Measurements from ENCODE around the gene GAREM2.

The GAREM2 gene

DNA sequence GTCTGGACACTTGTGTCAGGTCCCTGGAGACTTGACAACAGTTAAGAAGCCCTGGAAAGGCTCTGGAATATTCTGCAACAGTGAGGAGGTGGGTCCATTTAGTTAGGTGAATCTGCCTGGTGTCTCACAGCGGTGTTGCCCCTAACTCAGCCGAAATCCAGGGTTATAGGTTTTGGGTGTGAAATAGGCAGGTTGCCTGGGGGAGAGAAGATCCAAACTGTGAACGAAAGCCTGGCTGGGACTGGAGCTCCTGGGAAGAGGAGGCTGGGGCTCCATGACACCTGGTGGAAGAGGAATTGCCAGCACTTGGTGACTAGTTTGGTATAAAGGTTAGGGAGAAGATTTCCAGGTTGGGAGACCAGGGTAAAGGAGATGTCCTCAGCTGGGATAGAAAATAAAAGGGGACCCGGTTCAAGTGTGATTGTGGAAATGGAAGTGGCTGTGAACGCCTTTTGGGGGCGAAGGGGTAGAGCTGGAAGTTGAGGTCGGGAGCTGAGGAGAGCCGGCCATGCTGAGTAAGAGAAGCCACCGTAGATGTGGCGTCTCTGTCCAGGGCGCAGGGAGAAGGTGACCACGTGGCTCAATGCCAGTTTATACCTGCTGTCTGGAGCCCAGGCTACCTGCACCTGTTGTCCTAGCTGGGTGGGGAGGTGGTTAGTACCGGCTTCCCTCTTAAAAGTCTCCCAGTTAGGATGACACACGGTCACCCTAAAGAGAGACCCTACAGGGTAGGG is 3.0 kb upstream of the GAREM2 start:
- DNase-seq (ENCODE audit: low read depth): no peak

DNA sequence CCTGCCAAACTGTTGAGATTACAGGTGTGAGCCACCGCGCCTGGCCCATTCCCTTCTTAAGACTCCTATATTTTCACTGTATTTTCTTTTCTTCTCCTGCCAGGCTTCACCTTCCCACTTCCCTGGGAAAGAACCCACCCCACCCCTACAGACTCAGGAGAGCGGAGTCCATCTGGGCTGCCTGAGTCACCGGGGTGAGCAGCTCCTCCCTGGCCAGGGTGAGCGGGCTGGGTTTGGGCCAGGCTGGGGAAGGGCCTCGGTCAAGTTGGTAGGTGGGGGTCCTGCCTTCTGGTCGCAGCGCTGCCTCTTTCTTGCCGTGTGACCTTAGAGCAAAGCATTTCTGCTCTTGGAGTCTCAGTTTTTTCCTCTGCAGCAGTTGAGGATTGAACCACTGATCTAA is 2.1 kb upstream of the GAREM2 start:
- no peak for DNase-seq (ENCODE audit: low read depth)

DNA sequence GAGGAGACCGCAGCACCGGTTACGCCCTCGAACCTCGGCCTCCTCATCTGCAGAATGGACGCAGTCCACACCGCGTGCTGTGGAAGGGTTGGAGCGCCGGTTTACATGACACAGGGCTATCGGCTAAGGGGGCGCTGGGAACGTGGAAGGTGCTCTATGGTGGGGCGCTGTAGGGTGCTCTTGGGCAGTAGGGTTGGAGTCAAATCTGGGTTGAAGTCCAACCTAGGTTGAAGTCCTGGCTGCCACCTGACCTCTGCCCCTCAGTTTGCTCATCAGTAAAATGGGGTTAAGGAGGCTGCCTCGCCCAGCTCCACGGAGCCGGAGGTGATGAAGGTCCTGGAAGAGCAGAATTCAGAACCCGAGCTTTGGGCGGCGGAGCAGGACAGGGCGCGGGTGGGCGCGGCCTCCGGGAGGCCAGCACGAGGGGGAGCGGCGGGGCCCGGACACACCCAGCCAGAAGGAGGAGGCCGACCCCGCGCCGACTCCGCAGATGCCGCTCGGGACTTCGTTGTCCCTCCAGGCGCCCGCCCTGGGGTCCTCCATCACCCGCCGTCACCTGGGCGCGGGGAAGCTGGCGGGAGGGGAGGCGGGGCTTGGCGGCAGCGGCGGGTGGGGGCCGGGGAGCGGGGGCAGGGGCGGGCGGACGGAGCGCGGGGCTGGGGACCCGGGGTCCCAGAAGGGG is 558 bp upstream of the GAREM2 start:
- no peak for DNase-seq (ENCODE audit: low read depth)

DNA sequence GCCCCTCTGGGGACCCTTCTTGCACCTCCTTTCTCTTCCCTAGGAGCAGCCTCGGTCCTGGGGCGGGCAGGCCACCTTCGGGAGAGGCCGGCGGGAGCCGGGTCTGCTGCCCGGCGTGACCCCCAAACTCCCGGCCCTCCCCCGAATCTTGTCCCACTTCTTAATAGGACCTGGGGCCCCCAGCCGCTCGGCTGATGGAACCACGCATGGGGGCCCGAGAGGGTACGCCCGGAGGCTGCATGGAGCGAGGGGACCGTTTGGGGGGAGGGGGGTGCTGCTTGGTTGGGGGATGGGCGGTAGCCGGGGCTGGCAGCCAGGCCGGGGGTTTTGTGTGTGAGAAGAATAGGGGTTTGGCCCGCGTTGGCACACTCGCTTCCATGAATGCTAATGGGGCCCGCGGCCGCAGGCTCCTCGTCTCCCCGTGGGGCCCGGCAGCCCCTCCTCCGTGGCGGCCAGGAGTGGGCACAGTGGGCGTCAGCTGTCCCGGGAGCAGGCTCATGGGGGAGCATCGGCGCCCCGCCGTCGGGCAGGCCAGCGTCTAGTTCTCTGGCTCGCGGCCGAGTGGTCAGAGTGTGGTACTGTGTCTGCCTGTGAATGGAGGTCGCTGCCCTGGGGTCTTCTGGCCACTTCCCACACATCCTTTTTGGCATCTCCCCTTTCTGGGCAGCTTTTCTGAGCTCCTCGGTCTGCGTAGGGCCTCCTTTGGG is 1.0 kb downstream of the GAREM2 start:
- DNase-seq (ENCODE audit: low read depth): no peak

DNA sequence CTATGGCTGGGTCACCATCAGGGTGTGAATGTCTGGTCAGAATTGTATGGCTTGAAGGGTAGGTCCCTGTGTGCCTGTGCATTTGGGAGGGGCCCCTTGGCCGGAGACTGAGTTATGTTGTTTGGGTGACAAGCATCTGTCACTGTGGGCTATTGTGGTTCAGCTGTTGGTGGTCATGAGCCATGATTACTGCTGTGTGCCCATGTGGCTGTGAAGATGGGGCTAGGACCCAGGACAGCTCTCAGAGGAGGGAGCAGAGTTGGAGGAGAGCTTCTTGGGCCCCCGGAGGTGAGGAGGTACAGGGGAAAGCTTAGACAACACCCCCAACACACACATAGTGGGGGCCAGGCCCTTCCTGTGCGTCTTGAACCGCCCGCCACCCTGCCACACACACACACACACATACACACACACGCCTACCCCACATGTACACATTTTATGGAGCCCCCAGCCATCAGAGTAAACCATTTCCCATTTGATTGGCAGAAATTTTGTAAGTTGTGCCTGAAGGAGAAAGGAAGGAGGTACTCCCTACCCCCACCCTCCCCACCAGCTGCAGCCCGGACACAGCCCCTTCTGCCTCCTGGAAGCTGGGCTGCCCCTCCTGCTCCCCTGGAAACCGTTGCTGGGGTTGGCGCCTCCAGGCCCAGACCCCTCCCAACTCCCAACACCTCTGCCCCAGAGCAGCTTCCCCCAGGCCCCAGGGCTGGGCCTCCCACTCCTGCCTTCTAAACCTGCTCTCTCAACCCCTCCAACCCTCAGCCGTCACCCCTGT is 2.0 kb downstream of the GAREM2 start:
- no peak for DNase-seq (ENCODE audit: low read depth)

DNA sequence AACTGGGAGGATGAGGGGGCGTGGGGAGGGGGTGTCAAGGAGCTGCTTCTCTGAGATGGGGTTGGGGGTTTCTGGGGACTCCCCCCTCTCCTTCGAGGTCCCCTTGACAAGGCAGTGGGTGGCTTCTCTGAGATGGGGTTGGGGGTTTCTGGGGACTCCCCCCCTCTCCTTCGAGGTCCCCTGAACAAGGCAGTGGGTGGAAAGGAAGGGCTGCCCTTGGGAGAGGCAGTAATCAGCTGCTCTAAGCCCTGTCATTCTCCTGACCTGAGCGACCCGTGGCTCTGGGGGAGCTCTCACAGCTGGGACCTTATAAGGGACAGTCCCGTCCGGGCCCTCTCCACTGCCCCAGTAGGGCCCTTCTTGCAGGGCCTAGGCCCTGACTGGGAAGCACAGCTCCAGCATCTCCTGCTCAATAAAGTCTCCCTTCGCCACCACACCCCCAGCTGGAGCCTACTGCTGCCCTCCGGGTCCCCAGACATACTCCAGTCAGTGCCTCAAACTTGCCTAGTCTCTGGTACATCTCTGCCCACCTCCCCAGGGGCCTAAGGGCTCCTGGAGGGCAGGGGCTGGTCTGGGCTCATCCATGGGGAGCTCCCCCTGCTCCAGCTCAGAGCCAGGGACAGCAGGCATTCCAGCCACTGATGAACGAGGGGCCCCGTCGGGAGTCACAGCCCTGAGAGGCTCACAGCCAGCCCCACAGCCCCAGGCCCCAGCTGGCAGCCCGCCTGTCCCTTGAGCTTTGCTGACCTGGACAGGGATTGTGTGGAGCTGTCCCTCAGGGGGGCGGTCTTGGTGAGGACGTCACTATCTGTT is 2.8 kb downstream of the GAREM2 start:
- no peak for DNase-seq (ENCODE audit: low read depth)

DNA sequence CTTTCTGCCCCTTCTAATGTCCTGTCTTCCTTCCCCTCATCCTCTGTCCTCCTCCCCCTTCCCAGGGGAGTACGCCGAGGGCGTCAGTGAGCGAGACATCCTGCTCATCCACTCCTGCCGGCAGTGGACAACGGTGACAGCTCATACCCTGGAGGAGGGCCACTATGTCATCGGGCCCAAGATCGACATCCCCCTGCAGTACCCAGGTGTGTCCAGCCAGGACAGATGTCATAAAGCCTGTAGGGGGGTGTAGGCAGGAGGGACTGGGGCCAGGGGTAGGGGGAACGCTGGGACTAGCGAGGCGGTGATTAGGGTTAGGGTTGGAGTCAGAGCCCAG is 3.4 kb downstream of the GAREM2 start:
- no peak for DNase-seq (ENCODE audit: low read depth)

DNA sequence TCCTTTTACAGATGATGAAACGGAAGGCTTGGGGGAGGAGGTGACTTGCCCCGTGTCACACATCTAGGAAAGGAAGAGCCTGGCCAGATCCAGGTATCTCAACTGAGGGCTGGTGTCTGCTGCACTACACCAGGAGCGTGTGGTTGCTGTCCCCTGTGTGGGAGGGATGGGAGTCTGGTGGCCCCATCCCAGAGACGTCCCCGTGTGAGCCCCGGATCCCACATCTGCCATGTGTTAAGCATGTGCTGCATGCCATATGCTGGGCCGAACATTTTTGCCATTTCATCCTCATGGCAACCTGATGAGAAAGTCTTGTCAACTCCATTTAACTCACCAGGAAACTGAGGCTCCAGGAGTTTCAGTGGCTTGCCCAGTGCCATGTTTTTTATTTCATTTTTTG is 4.2 kb downstream of the GAREM2 start:
- no peak for DNase-seq (ENCODE audit: low read depth)

DNA sequence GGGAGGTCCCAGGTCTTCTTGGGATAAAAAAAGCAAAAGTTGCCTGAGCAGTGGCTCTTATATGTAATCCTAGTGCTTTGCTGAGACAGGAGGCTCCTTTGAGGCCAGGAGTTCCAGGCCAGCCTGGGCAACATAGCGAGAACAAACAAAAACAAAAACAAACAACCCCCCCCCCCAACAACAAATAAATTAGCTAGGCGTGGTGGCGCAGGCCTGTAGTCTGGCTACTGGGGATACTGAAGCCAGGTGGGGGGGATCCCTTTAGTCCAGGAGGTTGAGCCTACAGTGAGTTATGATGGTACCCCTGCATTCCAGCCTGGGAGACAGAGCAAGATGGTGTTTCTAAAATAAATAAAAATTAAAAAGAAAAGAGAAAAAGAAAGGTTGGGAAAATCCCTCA is 5.4 kb downstream of the GAREM2 start:
- no peak for DNase-seq (ENCODE audit: low read depth)

DNA sequence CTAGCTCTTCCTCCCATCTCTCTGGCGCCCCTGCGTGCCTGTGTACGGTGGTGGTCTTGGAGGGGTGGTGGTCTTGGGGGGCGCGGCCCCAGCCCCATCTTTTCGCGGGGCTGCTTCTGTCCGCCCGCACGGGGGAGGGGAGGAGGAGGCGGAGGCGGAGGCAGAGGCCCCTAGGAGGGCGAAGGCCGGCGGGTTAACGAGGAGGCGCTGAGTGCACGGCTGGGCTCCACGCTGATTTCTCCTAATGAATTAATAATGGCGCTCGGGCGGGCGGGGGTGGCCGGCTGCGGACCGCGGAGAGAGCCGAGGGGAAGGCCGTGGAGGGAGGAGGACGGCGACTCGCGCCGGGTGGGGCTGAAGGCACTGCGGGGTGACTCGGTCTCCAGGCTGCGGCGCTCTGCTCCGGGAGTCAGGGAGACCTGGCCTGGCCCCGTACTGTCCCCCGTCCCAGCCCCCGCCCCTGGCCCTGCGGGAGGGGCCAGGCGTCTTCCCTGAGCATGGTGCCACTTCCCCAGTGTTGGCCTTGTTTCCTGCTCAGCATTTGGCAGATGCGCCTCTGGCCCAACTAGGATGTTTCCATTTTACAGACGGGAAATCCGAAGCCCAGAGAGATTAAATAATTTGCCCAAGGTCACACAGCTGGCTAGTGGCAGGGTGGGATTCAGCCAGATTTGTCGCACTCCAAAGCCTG is 6.0 kb downstream of the GAREM2 start:
- DNase-seq (ENCODE audit: low read depth): no peak

DNA sequence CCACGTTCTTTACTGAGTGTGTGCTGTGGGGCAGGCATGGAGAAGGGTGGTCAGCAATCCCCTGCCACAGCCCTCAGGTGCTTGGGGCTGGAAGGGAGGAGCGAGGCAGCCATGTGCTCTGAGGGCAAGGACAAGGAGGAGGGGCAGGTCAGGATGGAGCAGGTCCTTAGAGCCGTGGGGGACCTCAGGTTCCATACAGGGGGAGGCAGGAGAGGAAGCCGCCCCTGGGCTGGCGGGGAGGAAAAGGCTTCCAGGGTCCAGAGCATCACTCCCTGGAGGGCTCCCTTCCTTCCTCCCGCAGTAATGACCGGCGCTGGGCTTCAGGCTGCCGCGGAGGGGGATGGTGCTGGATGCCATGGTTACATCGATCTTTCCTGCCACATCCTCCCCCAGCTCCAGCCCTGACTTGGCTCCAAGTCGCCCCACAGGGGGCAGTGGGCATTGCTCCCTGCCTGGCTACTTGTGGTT is 6.6 kb downstream of the GAREM2 start:
- DNase-seq (ENCODE audit: low read depth): no peak

DNA sequence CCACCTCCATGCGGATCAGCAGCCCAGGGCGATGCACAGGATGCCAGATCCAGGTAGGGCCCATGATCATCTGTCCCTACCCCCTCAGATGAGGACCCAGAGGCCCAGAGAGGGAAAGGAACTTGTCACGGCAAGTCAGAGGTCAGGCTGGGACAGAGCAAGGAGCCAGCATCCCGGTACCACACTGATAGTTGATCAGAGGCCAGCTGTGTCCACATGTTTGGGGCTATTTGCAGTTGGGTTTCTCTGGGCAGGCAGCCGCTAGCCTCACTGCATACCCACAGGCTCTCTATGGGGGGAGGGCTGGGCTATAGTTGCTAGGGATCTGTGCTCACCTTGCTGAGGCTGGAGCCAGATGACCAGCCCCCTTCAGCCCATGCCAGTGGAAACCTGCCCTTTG is 9.6 kb downstream of the GAREM2 start:
- no peak for DNase-seq (ENCODE audit: low read depth)

DNA sequence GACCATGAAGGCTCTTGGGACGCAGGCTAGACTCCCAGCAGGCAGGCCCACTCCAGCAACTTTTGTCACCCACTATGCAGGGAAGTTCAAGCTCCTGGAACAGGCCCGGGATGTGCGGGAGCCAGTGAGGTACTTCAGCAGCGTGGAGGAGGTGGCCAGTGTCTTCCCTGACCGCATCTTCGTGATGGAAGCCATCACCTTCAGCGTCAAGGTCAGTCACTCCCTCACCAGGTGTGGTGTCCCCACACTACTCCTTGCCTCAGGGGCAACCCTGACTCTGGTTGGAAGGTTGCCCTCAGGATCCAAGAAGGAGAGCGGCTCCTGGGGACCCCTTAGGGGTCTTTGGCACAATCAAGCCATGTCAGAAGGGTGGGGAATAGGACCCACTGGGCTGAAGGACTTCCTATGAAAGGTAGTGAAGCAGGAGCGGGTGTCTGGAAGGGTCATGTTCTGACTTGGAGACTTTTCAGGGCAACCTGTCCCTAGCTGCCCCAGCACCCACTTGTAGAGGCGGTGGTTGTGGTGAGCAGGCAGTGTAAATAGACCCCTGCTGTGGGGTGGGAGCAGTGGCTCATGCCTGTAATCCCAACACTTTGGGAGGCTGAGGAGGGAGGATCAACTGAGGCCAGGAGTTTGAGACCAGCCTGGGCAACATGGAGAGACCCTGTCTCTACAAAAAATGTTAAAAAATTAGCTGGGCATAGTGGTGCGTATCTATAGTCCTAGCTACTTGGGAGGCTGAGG is 10.2 kb downstream of the GAREM2 start:
- DNase-seq (ENCODE audit: low read depth): no peak

DNA sequence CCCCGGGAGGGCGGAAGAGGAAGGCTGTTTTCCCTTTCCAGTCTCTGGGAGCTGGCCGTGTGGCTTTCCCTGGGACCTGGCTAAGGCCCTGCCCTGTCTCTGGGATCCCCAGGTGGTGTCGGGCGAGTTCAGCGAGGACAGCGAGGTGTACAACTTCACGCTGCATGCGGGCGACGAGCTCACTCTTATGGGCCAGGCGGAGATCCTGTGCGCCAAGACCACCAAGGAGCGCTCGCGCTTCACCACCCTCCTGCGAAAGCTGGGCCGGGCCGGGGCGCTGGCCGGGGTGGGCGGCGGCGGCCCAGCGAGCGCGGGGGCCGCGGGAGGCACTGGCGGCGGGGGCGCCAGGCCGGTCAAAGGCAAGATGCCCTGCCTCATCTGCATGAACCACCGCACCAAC is 11.2 kb downstream of the GAREM2 start:
- no peak for DNase-seq (ENCODE audit: low read depth)

DNA sequence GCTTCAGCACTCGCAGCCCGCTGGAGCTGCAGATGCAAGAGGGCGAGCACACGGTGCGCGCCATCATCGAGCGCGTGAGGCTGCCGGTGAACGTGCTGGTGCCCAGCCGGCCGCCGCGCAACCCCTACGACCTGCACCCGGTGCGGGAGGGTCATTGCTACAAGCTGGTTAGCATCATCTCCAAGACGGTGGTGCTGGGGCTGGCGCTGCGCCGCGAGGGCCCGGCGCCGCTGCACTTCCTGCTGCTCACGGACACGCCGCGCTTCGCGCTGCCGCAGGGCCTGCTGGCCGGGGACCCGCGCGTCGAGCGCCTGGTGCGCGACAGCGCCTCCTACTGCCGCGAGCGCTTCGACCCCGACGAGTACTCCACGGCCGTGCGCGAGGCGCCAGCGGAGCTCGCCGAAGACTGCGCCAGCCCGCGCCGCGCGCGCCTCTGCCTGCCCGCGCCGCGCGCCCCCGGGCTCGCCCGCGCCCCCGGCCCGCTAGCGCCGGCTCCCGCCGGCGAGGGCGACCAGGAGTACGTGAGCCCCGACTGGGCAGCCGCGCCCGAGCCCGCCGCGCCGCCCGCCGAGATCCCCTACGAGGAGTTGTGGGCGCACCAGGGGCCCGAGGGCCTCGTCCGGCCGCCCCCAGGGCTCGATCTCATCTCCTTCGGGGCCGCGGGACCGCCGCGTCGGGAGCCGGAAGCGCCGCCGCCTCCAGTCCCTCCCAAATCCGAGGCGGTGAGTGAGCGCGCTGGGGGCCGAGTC is 11.8 kb downstream of the GAREM2 start:
- peak; percentile 84 for DNase-seq (ENCODE audit: low read depth)

DNA sequence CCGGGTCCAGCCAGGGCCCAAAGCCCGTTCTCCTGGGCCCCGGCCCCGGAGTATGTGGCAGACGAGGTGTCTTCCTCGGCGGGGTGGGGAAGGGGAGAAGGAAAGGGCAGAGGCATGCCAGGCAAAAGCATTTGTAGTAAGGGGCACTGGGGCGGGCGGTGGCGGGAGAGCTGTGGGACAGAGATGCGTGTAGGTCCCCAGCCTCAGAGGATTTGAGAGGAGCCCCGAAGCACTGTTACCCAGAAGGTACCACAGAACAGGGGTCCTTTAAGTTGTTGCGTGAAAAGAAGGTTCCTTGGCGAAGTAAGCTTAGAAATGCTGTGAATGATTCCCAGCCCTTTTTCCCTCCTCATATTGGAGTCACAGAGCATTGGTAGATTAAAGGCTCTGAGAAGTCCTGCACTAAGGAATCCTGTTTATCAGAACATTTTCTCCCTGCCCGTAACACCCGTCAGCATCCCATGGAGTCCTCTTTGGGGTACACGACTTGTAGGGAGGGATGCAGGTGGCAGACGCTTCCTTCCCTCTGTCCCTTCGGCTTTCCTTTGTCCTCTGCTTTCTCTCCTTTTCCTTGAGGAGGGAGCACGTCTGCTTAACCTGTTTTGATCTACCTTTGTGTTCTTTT is 12.5 kb downstream of the GAREM2 start:
- DNase-seq (ENCODE audit: low read depth): no peak

DNA sequence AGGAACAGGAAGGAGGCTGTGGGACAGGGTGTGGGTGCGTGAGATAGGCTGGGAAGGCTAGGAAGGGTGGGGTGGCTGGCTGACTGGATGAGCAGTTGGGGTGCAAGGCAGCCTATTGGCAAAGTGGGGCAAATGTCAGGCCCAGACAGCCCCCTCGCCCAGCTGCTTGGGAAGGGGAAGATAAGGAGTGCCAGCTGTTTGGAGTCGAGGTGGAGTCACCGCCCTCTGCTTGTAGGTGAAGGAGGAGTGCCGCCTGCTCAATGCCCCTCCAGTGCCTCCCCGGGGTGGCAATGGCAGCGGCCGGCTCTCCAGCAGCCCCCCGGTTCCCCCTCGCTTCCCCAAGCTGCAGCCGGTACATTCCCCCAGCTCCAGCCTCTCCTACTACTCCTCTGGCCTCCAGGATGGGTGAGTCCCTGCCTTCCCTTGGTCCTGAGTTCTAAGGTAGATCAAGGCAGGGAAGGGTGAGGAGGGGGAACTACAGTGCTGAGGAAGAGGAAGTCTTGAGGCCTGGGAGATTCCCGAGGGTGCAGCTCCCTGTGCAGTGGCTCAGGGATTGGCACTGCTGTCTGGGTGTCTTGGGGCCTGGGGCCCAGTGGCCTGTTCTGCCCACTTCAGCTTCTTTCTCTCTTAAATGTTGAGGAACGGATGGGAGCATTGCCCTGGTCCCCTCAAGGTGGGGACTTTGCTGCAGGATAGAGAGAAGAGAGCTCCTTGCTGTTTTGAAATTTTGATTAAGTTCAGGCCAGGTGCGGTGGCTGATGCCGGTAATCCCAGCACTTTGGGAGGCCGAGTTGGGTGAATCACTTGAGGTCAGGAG is 13.3 kb downstream of the GAREM2 start:
- no peak for DNase-seq (ENCODE audit: low read depth)

DNA sequence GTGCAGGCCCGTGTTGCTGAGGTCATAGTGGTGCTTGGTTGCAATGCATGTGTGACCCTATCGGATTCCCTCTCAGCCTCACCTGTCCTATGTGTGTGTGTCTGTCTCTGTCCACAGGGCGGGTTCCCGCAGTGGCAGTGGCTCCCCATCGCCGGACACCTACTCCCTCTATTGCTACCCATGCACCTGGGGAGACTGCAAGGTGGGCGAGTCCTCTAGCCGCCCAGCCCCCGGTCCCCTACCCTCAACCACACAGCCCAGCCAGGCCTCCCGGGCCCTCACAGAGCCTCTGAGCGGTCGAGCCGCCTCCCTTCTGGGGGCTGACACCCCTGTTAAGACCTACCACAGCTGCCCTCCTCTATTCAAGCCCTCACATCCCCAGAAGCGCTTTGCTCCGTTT is 14.2 kb downstream of the GAREM2 start:
- DNase-seq (ENCODE audit: low read depth): no peak

Data from activated T-cell treated with anti-CD3 and anti-CD28 coated beads for 48 hours (primary cell).